ENCODE measurements around the gene ACSL4.

DNA sequence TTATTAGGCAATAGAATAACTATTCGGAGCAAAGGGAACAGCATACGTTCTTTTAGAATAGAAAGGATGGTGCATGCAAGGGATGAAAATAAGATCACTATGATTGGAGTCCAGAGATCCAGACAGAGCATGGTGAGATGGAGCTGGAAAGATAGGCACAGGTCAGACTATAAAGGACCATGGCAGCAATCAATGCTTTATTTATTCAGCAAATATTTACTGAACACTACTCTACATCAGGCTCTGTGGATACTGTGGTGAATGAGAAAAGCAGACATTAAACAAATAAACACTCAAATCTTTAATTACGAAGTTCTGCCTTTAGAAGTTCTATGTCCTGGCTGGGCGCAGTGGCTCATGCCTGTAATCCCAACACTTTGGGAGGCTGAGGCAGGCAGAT is 44.7 kb upstream of the ACSL4 start:
- TF ChIP-seq, protein P1, sequence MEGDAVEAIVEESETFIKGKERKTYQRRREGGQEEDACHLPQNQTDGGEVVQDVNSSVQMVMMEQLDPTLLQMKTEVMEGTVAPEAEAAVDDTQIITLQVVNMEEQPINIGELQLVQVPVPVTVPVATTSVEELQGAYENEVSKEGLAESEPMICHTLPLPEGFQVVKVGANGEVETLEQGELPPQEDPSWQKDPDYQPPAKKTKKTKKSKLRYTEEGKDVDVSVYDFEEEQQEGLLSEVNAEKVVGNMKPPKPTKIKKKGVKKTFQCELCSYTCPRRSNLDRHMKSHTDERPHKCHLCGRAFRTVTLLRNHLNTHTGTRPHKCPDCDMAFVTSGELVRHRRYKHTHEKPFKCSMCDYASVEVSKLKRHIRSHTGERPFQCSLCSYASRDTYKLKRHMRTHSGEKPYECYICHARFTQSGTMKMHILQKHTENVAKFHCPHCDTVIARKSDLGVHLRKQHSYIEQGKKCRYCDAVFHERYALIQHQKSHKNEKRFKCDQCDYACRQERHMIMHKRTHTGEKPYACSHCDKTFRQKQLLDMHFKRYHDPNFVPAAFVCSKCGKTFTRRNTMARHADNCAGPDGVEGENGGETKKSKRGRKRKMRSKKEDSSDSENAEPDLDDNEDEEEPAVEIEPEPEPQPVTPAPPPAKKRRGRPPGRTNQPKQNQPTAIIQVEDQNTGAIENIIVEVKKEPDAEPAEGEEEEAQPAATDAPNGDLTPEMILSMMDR (IDR thresholded peaks at IDR 0.05), result no peak
- TF ChIP-seq EP300 (IDR thresholded peaks at IDR 0.05) (no peak), POLR2AphosphoS5 (IDR thresholded peaks at IDR 0.05) (no peak)
